ENCODE data around the gene CORO2B.

- TF ChIP-seq CTCF (IDR thresholded peaks at IDR 0.05) (no peak), POLR2A (IDR thresholded peaks at IDR 0.05) (no peak)
These were observed at the start of gene CORO2B for GRCh38 chr15:68578980-68579935.

Data from thyroid gland (tissue), 4 donors.